ENCODE measurements around the gene SORCS3. TPM values are rescaled to one million over a fixed set of nuclear protein-coding genes. Genes with fewer than 3 reads are reported as not detected.

Gene SORCS3
- total and polyA plus RNA-seq, 4 donors = 0.14 TPM; not detected in 3

- H3K4me3 ChIP-seq = no peak overlapping the region
- peaks cover 21 to 83% (median 52%) of the 10 kb centered on the region in 3 donors for H3K27me3 ChIP-seq (ENCODE audit: control insufficient read depth in 3 of 3, insufficient read depth in 3 of 3, low read length in 2 of 3)
- H3K9ac ChIP-seq (ENCODE audit: insufficient read depth in 1 of 2, low read length in 2 of 2) = no peak overlapping the region
- no peak overlapping the region for H3K27ac ChIP-seq (ENCODE audit: low read depth in 1 of 2, low read length in 1 of 2)
- peaks cover 0 to 16% (median 11%) of the 10 kb centered on the region in 5 donors for H3K4me1 ChIP-seq (ENCODE audit: control insufficient read depth in 5 of 5, insufficient read depth in 5 of 5, low read length in 5 of 5)
- TF ChIP-seq CTCF (IDR thresholded peaks at IDR 0.05; ENCODE audit: control extremely low read depth, extremely low read depth) = no peak
- no peak for ATAC-seq (ENCODE audit: insufficient read depth, low FRiP score)
- DNase-seq = no peak
- H3K36me3 ChIP-seq (ENCODE audit: control insufficient read depth in 4 of 4, insufficient read depth in 4 of 4, low read length in 4 of 4) = no peaks in the 10 kb centered on the region
- 1 to 2% methylated on average over 44 to 47 of the region's 47 CpGs for WGBS, 2 donors
- peaks cover 0 to 6% (median 0%) of the 10 kb centered on the region in 4 donors for H3K9me3 ChIP-seq (ENCODE audit: control insufficient read depth in 4 of 4, insufficient read depth in 3 of 4, low read length in 3 of 4)
These were observed 1.0 kb downstream of the SORCS3 start for GRCh38 chr10:104641937-104642657.

- Histone ChIP-seq H3K4me1 (ENCODE audit: control insufficient read depth in 5 of 5, insufficient read depth in 5 of 5, low read length in 5 of 5) (peaks cover 0 to 16% (median 11%) of the 10 kb centered on the region in 5 donors), H3K4me3 (no peak overlapping the region), H3K27me3 (ENCODE audit: control insufficient read depth in 3 of 3, insufficient read depth in 3 of 3, low read length in 2 of 3) (peaks cover 22 to 77% (median 45%) of the 10 kb centered on the region in 3 donors), H3K27ac (ENCODE audit: low read depth in 1 of 2, low read length in 1 of 2) (no peak overlapping the region), H3K9ac (ENCODE audit: insufficient read depth in 1 of 2, low read length in 2 of 2) (no peak overlapping the region), H3K9me3 (ENCODE audit: control insufficient read depth in 4 of 4, insufficient read depth in 3 of 4, low read length in 3 of 4) (peaks cover 0 to 6% (median 0%) of the 10 kb centered on the region in 4 donors), H3K36me3 (ENCODE audit: control insufficient read depth in 4 of 4, insufficient read depth in 4 of 4, low read length in 4 of 4) (no peaks in the 10 kb centered on the region)
- 6% methylated on average over 43 of the region's 43 CpGs for WGBS, 2 donors
- TF ChIP-seq CTCF (IDR thresholded peaks at IDR 0.05; ENCODE audit: control extremely low read depth, extremely low read depth) = no peak
- DNase-seq (peak; percentile 9 to 70 (median 68)), ATAC-seq (ENCODE audit: insufficient read depth, low FRiP score) (no peak)
These were observed 1.7 kb downstream of the SORCS3 start for GRCh38 chr10:104642658-104643302.

- DNase-seq (no peak), ATAC-seq (ENCODE audit: insufficient read depth, low FRiP score) (no peak)
- WGBS, 2 donors = 80 to 85% methylated on average over 11 of the region's 11 CpGs
- H3K9me3 ChIP-seq (ENCODE audit: control insufficient read depth in 4 of 4, insufficient read depth in 3 of 4, low read length in 3 of 4) = peaks cover 0 to 6% (median 0%) of the 10 kb centered on the region in 4 donors
- H3K27me3 ChIP-seq (ENCODE audit: control insufficient read depth in 3 of 3, insufficient read depth in 3 of 3, low read length in 2 of 3) = peaks cover 22 to 72% (median 40%) of the 10 kb centered on the region in 3 donors
- no peak for TF ChIP-seq CTCF (IDR thresholded peaks at IDR 0.05; ENCODE audit: control extremely low read depth, extremely low read depth)
- no peaks in the 10 kb centered on the region for H3K36me3 ChIP-seq (ENCODE audit: control insufficient read depth in 4 of 4, insufficient read depth in 4 of 4, low read length in 4 of 4)
- no peak overlapping the region for H3K9ac ChIP-seq (ENCODE audit: insufficient read depth in 1 of 2, low read length in 2 of 2)
- no peak overlapping the region for H3K27ac ChIP-seq (ENCODE audit: low read depth in 1 of 2, low read length in 1 of 2)
- H3K4me3 ChIP-seq = no peak overlapping the region
- H3K4me1 ChIP-seq (ENCODE audit: control insufficient read depth in 5 of 5, insufficient read depth in 5 of 5, low read length in 5 of 5) = peaks cover 0 to 16% (median 11%) of the 10 kb centered on the region in 5 donors
These were observed 2.2 kb downstream of the SORCS3 start for GRCh38 chr10:104643303-104643663.

Measured in lung (tissue), 12 donors.